ENCODE data around the gene TBX19. TPM values are rescaled to one million over a fixed set of nuclear protein-coding genes. Genes with fewer than 3 reads are reported as not detected.

TBX19 gene
- total and polyA plus RNA-seq, 7 donors: 0.12 to 0.56 (median 0.27) TPM

DNA sequence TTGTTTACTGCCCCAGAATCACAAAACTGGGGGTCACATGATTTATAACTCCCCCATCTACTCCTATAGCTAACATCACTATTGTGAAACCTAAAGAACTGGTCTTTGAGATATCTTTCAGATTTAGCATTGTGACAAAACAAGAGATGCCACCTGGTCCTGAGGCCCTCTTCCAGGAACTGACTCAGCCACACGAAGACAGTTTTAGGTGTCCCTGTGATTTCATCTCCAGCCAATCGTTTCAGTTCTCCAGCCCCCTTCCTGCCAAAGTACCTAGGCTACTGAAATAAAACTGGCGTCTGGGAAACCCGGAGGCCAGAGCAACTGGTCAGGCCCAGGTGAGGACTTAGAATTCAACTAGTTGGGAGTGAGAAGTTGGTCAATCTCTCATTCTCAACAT, 36.6 kb downstream of the TBX19 start:
- no peak for ATAC-seq
- intact Hi-C loops (cut with DNase I): no loop called here
- 72 to 89% (median 77%) methylated on average over 4 of the region's 4 CpGs for WGBS, 3 donors

GRCh38 chr1:168319691-168320090, 39.0 kb downstream of the TBX19 start:
- intact Hi-C loops (cut with DNase I): loop anchor here in 1 of 2 donors (5.0 kb wide), 1 partner anchor 82 kb away; no protein-coding TSS in a partner anchor

More for the DNA sequence above, 36.6 kb downstream of the TBX19 start:
- Histone ChIP-seq H3K9me3 (no peaks in the 10 kb centered on the region), H3K27me3 (ENCODE audit: insufficient read depth in 3 of 3, low read length in 2 of 3) (no peaks in the 10 kb centered on the region), H3K27ac (no peak overlapping the region), H3K36me3 (ENCODE audit: insufficient read depth in 1 of 2, low read depth in 1 of 2) (no peaks in the 10 kb centered on the region), H3K4me3 (no peak overlapping the region), H3K4me1 (peaks cover 8% of the 10 kb centered on the region)
- DNase-seq: no peak
- TF ChIP-seq, protein P1, sequence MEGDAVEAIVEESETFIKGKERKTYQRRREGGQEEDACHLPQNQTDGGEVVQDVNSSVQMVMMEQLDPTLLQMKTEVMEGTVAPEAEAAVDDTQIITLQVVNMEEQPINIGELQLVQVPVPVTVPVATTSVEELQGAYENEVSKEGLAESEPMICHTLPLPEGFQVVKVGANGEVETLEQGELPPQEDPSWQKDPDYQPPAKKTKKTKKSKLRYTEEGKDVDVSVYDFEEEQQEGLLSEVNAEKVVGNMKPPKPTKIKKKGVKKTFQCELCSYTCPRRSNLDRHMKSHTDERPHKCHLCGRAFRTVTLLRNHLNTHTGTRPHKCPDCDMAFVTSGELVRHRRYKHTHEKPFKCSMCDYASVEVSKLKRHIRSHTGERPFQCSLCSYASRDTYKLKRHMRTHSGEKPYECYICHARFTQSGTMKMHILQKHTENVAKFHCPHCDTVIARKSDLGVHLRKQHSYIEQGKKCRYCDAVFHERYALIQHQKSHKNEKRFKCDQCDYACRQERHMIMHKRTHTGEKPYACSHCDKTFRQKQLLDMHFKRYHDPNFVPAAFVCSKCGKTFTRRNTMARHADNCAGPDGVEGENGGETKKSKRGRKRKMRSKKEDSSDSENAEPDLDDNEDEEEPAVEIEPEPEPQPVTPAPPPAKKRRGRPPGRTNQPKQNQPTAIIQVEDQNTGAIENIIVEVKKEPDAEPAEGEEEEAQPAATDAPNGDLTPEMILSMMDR (IDR thresholded peaks at IDR 0.05): no peak

DNA sequence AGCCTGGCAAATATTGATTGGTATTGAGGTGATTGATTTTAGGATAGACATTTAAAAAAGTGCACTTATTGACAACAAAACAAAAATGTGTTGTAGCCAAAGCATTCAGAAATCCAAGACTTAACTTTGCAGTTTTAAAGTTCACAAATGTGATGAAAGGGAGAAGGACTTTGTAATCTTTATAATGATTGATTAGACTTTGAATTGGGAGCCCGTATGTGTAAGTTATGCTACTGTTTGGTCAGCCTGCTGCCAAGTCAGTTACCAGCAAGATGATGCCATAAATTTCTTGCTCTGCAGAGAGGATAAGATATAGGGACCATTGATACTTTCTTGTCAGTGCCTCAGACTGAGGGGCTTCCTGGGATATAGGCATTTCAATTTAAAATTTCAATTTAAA, 39.5 kb downstream of the TBX19 start:
- Histone ChIP-seq H3K36me3 (ENCODE audit: insufficient read depth in 1 of 2, low read depth in 1 of 2) (no peaks in the 10 kb centered on the region), H3K4me3 (no peak overlapping the region), H3K4me1 (peaks cover 8% of the 10 kb centered on the region), H3K27me3 (ENCODE audit: insufficient read depth in 3 of 3, low read length in 2 of 3) (no peaks in the 10 kb centered on the region), H3K9me3 (no peaks in the 10 kb centered on the region), H3K27ac (no peak overlapping the region)
- ATAC-seq: no peak
- TF ChIP-seq, protein P1 (IDR thresholded peaks at IDR 0.05): no peak
- no peak for DNase-seq
- WGBS, 3 donors: 66 to 86% (median 85%) methylated on average over 1 of the region's 1 CpG
- intact Hi-C loops (cut with DNase I): loop anchor here in 1 of 2 donors (5.0 kb wide), 1 partner anchor 83 kb away; no protein-coding TSS in a partner anchor

More at GRCh38 chr1:168319691-168320090, 39.0 kb downstream of the TBX19 start:
- DNase-seq (no peak), ATAC-seq (peak in 1 of 4 donors; percentile 15)
- Histone ChIP-seq H3K4me3 (no peak overlapping the region), H3K36me3 (ENCODE audit: insufficient read depth in 1 of 2, low read depth in 1 of 2) (no peaks in the 10 kb centered on the region), H3K4me1 (peaks cover 8% of the 10 kb centered on the region), H3K9me3 (no peaks in the 10 kb centered on the region), H3K27ac (no peak overlapping the region), H3K27me3 (ENCODE audit: insufficient read depth in 3 of 3, low read length in 2 of 3) (no peaks in the 10 kb centered on the region)
- TF ChIP-seq, protein P1 (IDR thresholded peaks at IDR 0.05): no peak
- 50 to 65% (median 54%) methylated on average over 8 of the region's 8 CpGs for WGBS, 3 donors

DNA sequence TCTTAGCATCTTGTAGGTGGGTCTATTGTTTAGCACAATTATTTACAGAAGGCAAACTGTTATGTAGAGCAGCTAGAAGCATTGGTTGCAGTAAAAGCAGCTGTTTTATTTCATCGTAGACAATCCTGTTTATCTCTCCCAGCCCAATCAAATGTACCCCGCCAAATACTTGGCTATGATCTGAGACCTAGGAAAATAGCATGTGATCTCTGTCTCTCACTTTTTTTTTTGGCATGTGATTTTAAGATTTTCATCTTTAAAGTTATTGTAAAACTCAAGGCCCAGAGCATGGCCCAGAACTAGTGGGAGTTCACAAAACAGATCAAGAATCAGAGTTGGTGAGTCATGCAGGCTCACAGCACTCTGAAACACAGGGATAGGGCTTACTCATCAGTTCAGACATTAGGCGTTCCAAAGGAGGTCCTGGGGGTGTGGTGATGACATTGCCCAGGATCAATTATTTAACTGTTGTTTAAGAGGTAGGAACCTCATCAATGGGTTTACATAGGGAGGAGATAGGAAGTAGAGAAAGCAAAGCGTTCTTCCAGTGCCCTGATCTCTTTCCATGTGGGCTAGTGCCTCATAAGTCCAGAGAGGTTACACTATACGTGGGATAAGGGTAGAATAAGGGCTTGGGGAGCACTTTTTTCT, 40.2 kb downstream of the TBX19 start:
- Histone ChIP-seq H3K4me3 (no peak overlapping the region), H3K36me3 (ENCODE audit: insufficient read depth in 1 of 2, low read depth in 1 of 2) (no peaks in the 10 kb centered on the region), H3K4me1 (peaks cover 8% of the 10 kb centered on the region), H3K27me3 (ENCODE audit: insufficient read depth in 3 of 3, low read length in 2 of 3) (no peaks in the 10 kb centered on the region), H3K27ac (no peak overlapping the region), H3K9me3 (no peaks in the 10 kb centered on the region)
- ATAC-seq (peak; percentile 52 to 69 (median 62)), DNase-seq (no peak)
- WGBS, 3 donors: 49 to 63% (median 58%) methylated on average over 5 of the region's 5 CpGs
- intact Hi-C loops (cut with DNase I): loop anchor here in 1 of 2 donors (5.0 kb wide), 1 partner anchor 84 kb away; no protein-coding TSS in a partner anchor
- TF ChIP-seq, protein P1 (IDR thresholded peaks at IDR 0.05): no peak

Data from psoas muscle (tissue), 8 donors.